HepG2 (cell line): ENCODE data around the gene NUDT21. TPM values are rescaled to one million over a fixed set of nuclear protein-coding genes. Genes with fewer than 3 reads are reported as not detected.

Source experiments
- AHDC1 ChIP-seq: sonication (generic); formaldehyde crosslinking; IDR thresholded peaks from 2 replicates; pipeline ENCODE4 v1.5.1; 2020; ENCODE audit warnings: mild to moderate bottlenecking, missing genetic modification reagents, borderline replicate concordance
- CERS6 ChIP-seq: sonication (generic); formaldehyde crosslinking; IDR thresholded peaks from 2 replicates; pipeline ENCODE4 v1.5.0; 2020; ENCODE audit warnings: missing genetic modification reagents
- CSRNP1 ChIP-seq: sonication (generic); formaldehyde crosslinking; IDR thresholded peaks from 2 replicates; pipeline ENCODE4 v1.8.1; 2023; ENCODE audit warnings: mild to moderate bottlenecking, missing genetic modification reagents
- FOSL1 ChIP-seq: sonication (generic); formaldehyde crosslinking; IDR thresholded peaks from 2 replicates; pipeline ENCODE4 v1.9.0; 2021; ENCODE audit warnings: missing genetic modification reagents, borderline replicate concordance
- GTF3A ChIP-seq: sonication (generic); formaldehyde crosslinking; conservative IDR thresholded peaks from 2 replicates; pipeline ENCODE4 v1.4.0; 2020; ENCODE audit warnings: mild to moderate bottlenecking, missing genetic modification reagents
- HHEX ChIP-seq: IDR thresholded peaks from 2 replicates; pipeline ENCODE4 v1.6.1; 2016; ENCODE audit warnings: control low read depth
- IKZF4 ChIP-seq: sonication (generic); formaldehyde crosslinking; IDR thresholded peaks from 2 replicates; pipeline ENCODE4 v1.5.1; 2020; ENCODE audit warnings: borderline replicate concordance, mild to moderate bottlenecking, low read depth, missing genetic modification reagents; ENCODE audit errors: not compliant biosample characterization
- KAT8 ChIP-seq: IDR thresholded peaks from 2 replicates; pipeline ENCODE4 v1.6.1; 2016; ENCODE audit warnings: missing genetic modification reagents, missing compliant biosample characterization
- MXD4 ChIP-seq: IDR thresholded peaks from 2 replicates; pipeline ENCODE4 v1.6.1; 2016; ENCODE audit warnings: mild to moderate bottlenecking, missing biosample characterization, missing genetic modification reagents
- NCOA1 ChIP-seq: sonication (generic); formaldehyde crosslinking; IDR thresholded peaks from 2 replicates; pipeline ENCODE4 v1.9.0; 2021; ENCODE audit warnings: missing genetic modification reagents
- RARA ChIP-seq: IDR thresholded peaks from 2 replicates; pipeline ENCODE4 v1.6.1; 2016; ENCODE audit warnings: missing genetic modification reagents, missing compliant biosample characterization
- SIN3A ChIP-seq: IDR thresholded peaks from 2 replicates; pipeline ENCODE4 v1.6.1; 2011; ENCODE audit warnings: low read depth, mild to moderate bottlenecking, control low read depth, low read length, borderline replicate concordance
- SNRNP70 ChIP-seq: fragments of 200-400 bp; formaldehyde crosslinking; IDR thresholded peaks from 2 replicates; pipeline ENCODE4 v1.6.1; 2017; ENCODE audit warnings: mild to moderate bottlenecking, low read depth, low read length, moderate library complexity
- ZSCAN29 ChIP-seq: sonication (generic); formaldehyde crosslinking; conservative IDR thresholded peaks from 2 replicates; pipeline ENCODE4 v1.4.0; 2020; ENCODE audit warnings: mild to moderate bottlenecking, missing genetic modification reagents
- polyA plus RNA-seq, 8 experiments: library from polyadenylated mRNA; depleted of rRNA in 3 of 8; stranded (reverse) in 7 of 8; unstranded in 1 of 8; fragments of >200 nt; fragmentation: Illumina TruSeq in 4 of 8; extraction: Trizol in 4 of 8; gene quantifications; 2 replicates each; pipeline versions ENCODE4 v1.2.1 to v1.2.3, GENCODE V29; 2011 to 2016; ENCODE audit warnings: low read depth in 4 of 8, missing spikeins in 1 of 8, mixed read lengths in 1 of 8; ENCODE audit not compliant: insufficient read depth in 1 of 8
- total RNA-seq, 5 experiments: library from RNA; depleted of rRNA; stranded (reverse); fragments of >200 nt; fragmentation: Illumina TruSeq; extraction: Trizol; gene quantifications; 2 replicates each; pipeline ENCODE4 v1.2.3, GENCODE V29; 2016; ENCODE audit warnings: low read depth in 1 of 5
- TF ChIP-seq, protein P1 (sequence below): sonication (generic); formaldehyde crosslinking; IDR thresholded peaks from 2 replicates; pipeline ENCODE4 v1.4.0; 2020; ENCODE audit warnings: missing genetic modification reagents
- TF ChIP-seq, protein P2 (sequence below): sonication (generic); IDR thresholded peaks from 2 replicates; pipeline ENCODE4 v1.6.1; 2016; ENCODE audit warnings: low read depth, borderline replicate concordance

NUDT21 gene
- total and polyA plus RNA-seq, 2 of the 13 experiments (the other 11 are each of a cell fraction or from before 2014, with no cell fraction given), result 177 to 210 TPM

GRCh38 chr16:56450986-56451752 lies at the start of gene NUDT21, which contains the start of gene OGFOD1 (continued):
- TF ChIP-seq RARA, result no peak; the same call in none of the 2 replicates
- no peak for TF ChIP-seq CSRNP1 (CRISPR knock-in tag)
- TF ChIP-seq FOSL1 (CRISPR knock-in tag), result peak; percentile 11; the same call in 1 of the 2 replicates
- TF ChIP-seq, protein P1, sequence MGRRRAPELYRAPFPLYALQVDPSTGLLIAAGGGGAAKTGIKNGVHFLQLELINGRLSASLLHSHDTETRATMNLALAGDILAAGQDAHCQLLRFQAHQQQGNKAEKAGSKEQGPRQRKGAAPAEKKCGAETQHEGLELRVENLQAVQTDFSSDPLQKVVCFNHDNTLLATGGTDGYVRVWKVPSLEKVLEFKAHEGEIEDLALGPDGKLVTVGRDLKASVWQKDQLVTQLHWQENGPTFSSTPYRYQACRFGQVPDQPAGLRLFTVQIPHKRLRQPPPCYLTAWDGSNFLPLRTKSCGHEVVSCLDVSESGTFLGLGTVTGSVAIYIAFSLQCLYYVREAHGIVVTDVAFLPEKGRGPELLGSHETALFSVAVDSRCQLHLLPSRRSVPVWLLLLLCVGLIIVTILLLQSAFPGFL (CRISPR knock-in tag), result peak; percentile 86
- peak; percentile 75 for TF ChIP-seq MXD4 (CRISPR knock-in tag)
- peak; percentile 79; the same call in 1 of the 2 replicates for TF ChIP-seq SIN3A
- no peak for TF ChIP-seq SNRNP70
- peak; percentile 94 for TF ChIP-seq KAT8 (CRISPR knock-in tag)
- TF ChIP-seq GTF3A (CRISPR knock-in tag), result no peak
- TF ChIP-seq IKZF4, result peak; percentile 27
- TF ChIP-seq, protein P2, sequence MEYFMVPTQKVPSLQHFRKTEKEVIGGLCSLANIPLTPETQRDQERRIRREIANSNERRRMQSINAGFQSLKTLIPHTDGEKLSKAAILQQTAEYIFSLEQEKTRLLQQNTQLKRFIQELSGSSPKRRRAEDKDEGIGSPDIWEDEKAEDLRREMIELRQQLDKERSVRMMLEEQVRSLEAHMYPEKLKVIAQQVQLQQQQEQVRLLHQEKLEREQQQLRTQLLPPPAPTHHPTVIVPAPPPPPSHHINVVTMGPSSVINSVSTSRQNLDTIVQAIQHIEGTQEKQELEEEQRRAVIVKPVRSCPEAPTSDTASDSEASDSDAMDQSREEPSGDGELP, result 0 out of 2 replicates have a peak, but pooled peaks have one; percentile 46
- TF ChIP-seq NCOA1 (CRISPR knock-in tag), result peak; percentile 70; the same call in 1 of the 2 replicates
- no peak for TF ChIP-seq HHEX (CRISPR knock-in tag)
- TF ChIP-seq AHDC1 (CRISPR knock-in tag), result 0 out of 2 replicates have a peak, but pooled peaks have one; percentile 35
- 0 out of 2 replicates have a peak, but pooled peaks have one; percentile 34 for TF ChIP-seq CERS6 (CRISPR knock-in tag)
- no peak for TF ChIP-seq ZSCAN29 (CRISPR knock-in tag)
